H4 (cell line): ENCODE data around the gene MMP24. TPM values are rescaled to one million over a fixed set of nuclear protein-coding genes. Genes with fewer than 3 reads are reported as not detected.
"Not testable (repeated sequence)": the region's sequence is repeated elsewhere in the genome, so short reads cannot be mapped to it uniquely, and the experiment has no call there.

ENCODE experiments used
- DNase-seq: peaks from one replicate; pipeline ENCODE4 v3.0.0-alpha.2; 2015; ENCODE audit warnings: low spot score
- total RNA-seq: library from RNA; depleted of rRNA; stranded (reverse); fragments of >200 nt; shearing (Covaris generic); gene quantifications from 2 replicates; pipeline ENCODE4 v1.2.3, GENCODE V29; 2014; rRNA removed

Gene MMP24
- total RNA-seq, 1 experiment from 2014 or later, result 0.33 TPM

- DNase-seq, result peak; percentile 89
Observed at GRCh38 chr20:35311409-35311808, 84.9 kb downstream of the MMP24 start.

DNA sequence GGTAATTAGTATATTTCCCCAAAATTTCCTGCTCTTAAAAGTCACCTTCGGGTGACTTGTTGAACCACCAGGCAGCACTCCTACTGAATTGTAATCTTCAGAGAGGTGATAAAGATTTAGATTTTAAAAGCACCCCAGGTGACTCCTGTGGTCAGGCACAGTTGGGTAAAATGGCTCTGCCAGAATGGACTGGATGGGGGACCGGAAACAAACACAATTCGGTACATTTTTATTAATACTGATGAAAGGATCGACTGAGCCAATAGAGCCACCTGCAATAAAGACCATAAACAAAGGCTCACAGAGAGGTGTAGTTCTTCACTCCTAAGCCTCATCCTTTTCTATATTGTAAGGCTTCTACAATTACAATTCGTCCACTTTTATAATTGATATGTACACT is 85.3 kb downstream of the MMP24 start:
- DNase-seq, result no peak

DNA sequence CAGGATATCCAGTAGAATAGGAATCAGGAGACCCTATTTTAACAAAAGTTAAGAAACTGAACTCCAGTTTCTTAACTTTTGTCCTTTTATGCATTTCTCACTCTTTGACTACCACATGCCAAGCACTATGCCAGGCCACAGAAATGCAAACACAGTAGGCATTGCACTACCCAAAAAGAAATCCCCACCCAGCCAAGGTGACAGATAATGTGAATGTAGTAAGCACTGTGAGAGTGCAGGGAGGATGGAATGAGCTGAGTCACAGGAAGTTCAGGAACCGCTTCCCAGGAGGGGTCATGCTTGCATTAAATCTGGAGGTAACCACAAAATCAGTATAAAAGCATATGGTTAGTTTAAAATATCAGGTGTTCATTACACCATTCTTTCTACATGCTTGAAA is 85.8 kb downstream of the MMP24 start:
- DNase-seq, result peak; percentile 98

GRCh38 chr20:35314816-35315631 is 88.5 kb downstream of the MMP24 start:
- DNase-seq, result peak; percentile 67

- not testable (repeated sequence) for DNase-seq
Observed at GRCh38 chr20:35315632-35316020, 89.1 kb downstream of the MMP24 start.

GRCh38 chr20:35316086-35316485 is 89.6 kb downstream of the MMP24 start:
- no peak for DNase-seq

DNA sequence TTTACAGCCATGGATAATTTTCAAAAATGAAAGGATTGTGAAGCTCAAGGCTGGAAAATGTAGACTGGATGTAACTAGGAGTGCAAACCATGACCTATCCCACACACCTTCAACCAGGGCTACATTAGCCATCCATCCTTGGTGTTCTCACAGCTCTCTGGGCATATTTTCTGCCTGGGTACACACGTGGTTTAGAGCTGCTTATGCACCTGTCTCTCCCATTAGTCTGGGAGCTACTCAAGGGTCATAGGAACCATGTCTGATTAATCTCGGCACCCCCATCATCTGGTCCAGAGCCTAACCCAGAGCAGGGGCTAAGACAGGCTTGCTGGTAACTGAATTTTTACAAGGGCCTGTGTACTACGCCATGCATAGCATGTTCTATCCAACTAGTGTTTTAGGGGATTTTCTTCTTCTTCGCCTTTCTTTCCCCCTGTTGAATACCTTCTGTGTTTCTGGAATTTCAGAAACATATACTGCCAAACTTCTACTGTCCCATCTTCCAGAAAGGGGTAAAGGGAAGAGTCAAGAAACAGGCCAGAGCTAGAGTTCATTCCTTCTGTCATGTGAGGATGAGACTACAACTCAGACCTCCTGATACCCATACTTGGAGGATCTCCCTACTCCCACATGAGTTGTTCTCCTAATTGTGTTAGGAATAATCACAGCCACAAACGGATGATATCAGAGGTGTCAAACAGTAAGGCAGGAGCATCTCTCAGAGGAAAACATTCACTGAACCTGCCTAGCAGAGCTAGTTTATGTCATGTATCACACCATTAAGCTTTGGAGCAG is 91.1 kb downstream of the MMP24 start:
- no peak for DNase-seq

DNA sequence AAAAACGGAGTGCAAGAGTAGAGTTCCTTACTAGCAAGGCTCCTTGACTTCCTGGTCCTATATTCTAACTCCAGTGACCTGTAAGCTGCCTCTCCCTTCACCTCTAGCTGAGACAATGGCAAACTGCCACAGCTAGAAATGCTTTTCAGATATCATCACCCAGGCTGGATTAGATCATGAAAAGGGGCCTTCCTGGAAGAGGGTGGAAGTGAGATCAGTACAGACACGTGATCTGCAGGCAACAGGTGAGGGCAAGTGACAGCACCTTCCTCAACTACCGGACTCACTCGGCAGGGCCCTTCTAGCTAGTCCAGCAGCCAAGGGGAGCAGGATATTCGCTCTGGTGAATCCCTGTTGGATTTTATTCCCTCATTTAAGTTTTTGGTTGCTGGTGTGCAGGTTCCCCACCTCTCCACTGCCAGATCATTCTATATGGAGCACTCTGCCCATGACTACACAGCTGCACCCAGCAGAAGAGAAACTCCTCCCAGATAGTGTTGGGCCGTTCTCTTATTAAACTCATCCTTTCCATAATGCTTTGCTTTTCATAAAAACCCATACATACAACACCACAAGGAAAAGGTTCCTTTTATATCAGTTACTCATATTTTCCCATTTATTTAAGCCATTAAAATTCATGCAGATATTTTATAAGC is 92.1 kb downstream of the MMP24 start:
- peak; percentile 87 for DNase-seq

- peak; percentile 66 for DNase-seq
Observed at GRCh38 chr20:35319192-35319870, 92.8 kb downstream of the MMP24 start.

- no peak for DNase-seq
Observed at GRCh38 chr20:35319871-35320197, 93.3 kb downstream of the MMP24 start.

- peak; percentile 64 for DNase-seq
Observed at GRCh38 chr20:35320396-35321126, 94.1 kb downstream of the MMP24 start.

- no peak for DNase-seq
Observed at GRCh38 chr20:35325401-35325800, 98.9 kb downstream of the MMP24 start.

DNA sequence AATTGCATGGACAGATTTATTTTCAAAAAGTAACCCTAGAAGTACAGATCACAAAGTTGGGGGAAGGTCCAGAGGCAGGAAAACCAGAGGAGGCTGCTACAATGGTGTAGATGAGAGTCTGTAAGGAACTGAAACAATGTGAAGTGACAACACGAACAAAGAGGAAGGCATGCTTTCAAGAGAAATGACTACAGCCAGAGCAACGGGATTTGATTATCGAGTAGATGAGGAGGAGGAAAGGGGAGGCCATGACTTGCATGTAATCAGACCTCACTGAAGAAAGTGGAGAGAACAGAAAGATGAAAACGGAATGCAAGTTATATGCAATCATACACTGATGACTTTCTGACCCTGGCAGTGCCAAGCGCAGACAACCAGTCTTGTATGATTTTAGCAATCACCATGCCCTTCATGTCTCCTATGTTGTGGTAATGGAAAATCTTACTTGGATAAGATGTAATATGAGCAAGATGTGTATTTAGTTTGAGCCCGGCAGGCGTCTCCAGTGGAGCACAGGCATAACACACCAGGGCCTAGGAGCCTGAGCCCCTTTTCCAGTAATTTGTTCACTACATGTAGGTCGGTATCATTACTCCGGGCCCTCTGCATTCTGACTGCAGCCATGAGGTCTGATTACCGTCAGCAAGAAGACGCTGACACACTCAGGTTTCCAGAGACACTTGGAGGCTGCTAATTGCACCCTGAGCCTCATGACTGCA is 99.7 kb downstream of the MMP24 start:
- DNase-seq, result no peak

Other genes with a start within 250 kb of the MMP24 start
- gene TRPC4AP, start 133.9 kb upstream of the MMP24 start, total RNA-seq, result 27.5 and 38.0 TPM in 2 replicates
- 38.7 and 40.1 TPM in 2 replicates for gene EDEM2, start 79.4 kb upstream of the MMP24 start, total RNA-seq
- 112 and 120 TPM in 2 replicates for gene PROCR, start 54.6 kb upstream of the MMP24 start, total RNA-seq
- 4.0 and 10.4 TPM in 2 replicates for gene MMP24OS, start 51.4 kb downstream of the MMP24 start, total RNA-seq
- 228 and 244 TPM in 2 replicates for gene EIF6, start 58.1 kb downstream of the MMP24 start, total RNA-seq
- not detected in 2 replicates for gene FAM83C, start 65.7 kb downstream of the MMP24 start, total RNA-seq
- 19.0 and 22.2 TPM in 2 replicates for gene UQCC1, start 185.3 kb downstream of the MMP24 start, total RNA-seq
- 0.08 and 0.23 TPM in 2 replicates for gene GDF5, start 211.5 kb downstream of the MMP24 start, total RNA-seq
- 11.5 and 15.3 TPM in 2 replicates for gene CEP250, start 228.9 kb downstream of the MMP24 start, total RNA-seq